ENCODE measurements around the gene AS3MT.

AS3MT gene

GRCh38 chr10:102904346-102904745 is 35.1 kb downstream of the AS3MT start:
- Histone ChIP-seq H3K4me1 (ENCODE audit: insufficient read depth, low read length, poor library complexity, severe bottlenecking) (no peaks in the 10 kb centered on the region), H3K9me3 (ENCODE audit: insufficient read depth, low read depth, low read length) (no peaks in the 10 kb centered on the region), H3K27me3 (ENCODE audit: insufficient read depth, low read length, poor library complexity, severe bottlenecking) (no peaks in the 10 kb centered on the region), H4K20me1 (ENCODE audit: insufficient read depth, low read length, poor library complexity, severe bottlenecking) (no peaks in the 10 kb centered on the region), H3F3A (ENCODE audit: low read depth) (no peaks in the 10 kb centered on the region), H3K9me2 (replicated peaks; ENCODE audit: low read depth, low read length) (no peaks in the 10 kb centered on the region), H3K4me3 (ENCODE audit: low read length, poor library complexity, severe bottlenecking) (no peak overlapping the region), H3K9ac (ENCODE audit: low read depth, low read length, poor library complexity, severe bottlenecking) (no peak overlapping the region), H3K4me2 (ENCODE audit: low read depth, low read length, poor library complexity, severe bottlenecking) (no peak overlapping the region), H3K79me2 (ENCODE audit: insufficient read depth, low read length) (no peaks in the 10 kb centered on the region), H3K36me3 (ENCODE audit: insufficient read depth, low read length) (no peaks in the 10 kb centered on the region), H2AFZ (ENCODE audit: low read length) (no peak overlapping the region)
- no peak for TF ChIP-seq EZH2phosphoT487 (IDR thresholded peaks at IDR 0.05; ENCODE audit: borderline replicate concordance)
- TF ChIP-seq CTCF (conservative IDR thresholded peaks at IDR 0.05; ENCODE audit: low read length) = no peak

GRCh38 chr10:102906507-102906906 is 37.2 kb downstream of the AS3MT start:
- Histone ChIP-seq H3K4me3 (ENCODE audit: low read length, poor library complexity, severe bottlenecking) (no peak overlapping the region), H3K79me2 (ENCODE audit: insufficient read depth, low read length) (no peaks in the 10 kb centered on the region), H3K9me3 (ENCODE audit: insufficient read depth, low read depth, low read length) (no peaks in the 10 kb centered on the region), H4K20me1 (ENCODE audit: insufficient read depth, low read length, poor library complexity, severe bottlenecking) (no peaks in the 10 kb centered on the region), H3K9ac (ENCODE audit: low read depth, low read length, poor library complexity, severe bottlenecking) (no peak overlapping the region), H3K9me2 (replicated peaks; ENCODE audit: low read depth, low read length) (no peaks in the 10 kb centered on the region), H3F3A (ENCODE audit: low read depth) (no peaks in the 10 kb centered on the region), H3K27me3 (ENCODE audit: insufficient read depth, low read length, poor library complexity, severe bottlenecking) (no peaks in the 10 kb centered on the region), H3K4me2 (ENCODE audit: low read depth, low read length, poor library complexity, severe bottlenecking) (no peak overlapping the region), H3K4me1 (ENCODE audit: insufficient read depth, low read length, poor library complexity, severe bottlenecking) (no peaks in the 10 kb centered on the region), H2AFZ (ENCODE audit: low read length) (no peak overlapping the region), H3K36me3 (ENCODE audit: insufficient read depth, low read length) (no peaks in the 10 kb centered on the region)
- TF ChIP-seq CTCF (conservative IDR thresholded peaks at IDR 0.05; ENCODE audit: low read length) = no peak
- no peak for TF ChIP-seq EZH2phosphoT487 (IDR thresholded peaks at IDR 0.05; ENCODE audit: borderline replicate concordance)

GRCh38 chr10:102914781-102915180 is 45.5 kb downstream of the AS3MT start:
- H2AFZ ChIP-seq (ENCODE audit: low read length) = peak overlapping the region; percentile 80; the same call in 1 of the 2 replicates
- H4K20me1 ChIP-seq (ENCODE audit: insufficient read depth, low read length, poor library complexity, severe bottlenecking) = no peaks in the 10 kb centered on the region
- no peaks in the 10 kb centered on the region for H3K9me2 ChIP-seq (replicated peaks; ENCODE audit: low read depth, low read length)
- peak overlapping the region; percentile 10 for H3K9ac ChIP-seq (ENCODE audit: low read depth, low read length, poor library complexity, severe bottlenecking)
- no peaks in the 10 kb centered on the region for H3K9me3 ChIP-seq (ENCODE audit: insufficient read depth, low read depth, low read length)
- no peaks in the 10 kb centered on the region for H3K27me3 ChIP-seq (ENCODE audit: insufficient read depth, low read length, poor library complexity, severe bottlenecking)
- no peak overlapping the region for H3K4me3 ChIP-seq (ENCODE audit: low read length, poor library complexity, severe bottlenecking)
- peaks cover 13% of the 10 kb centered on the region; the same call in 1 of the 2 replicates for H3K79me2 ChIP-seq (ENCODE audit: insufficient read depth, low read length)
- TF ChIP-seq EZH2phosphoT487 (IDR thresholded peaks at IDR 0.05; ENCODE audit: borderline replicate concordance) = no peak
- no peak for TF ChIP-seq CTCF (conservative IDR thresholded peaks at IDR 0.05; ENCODE audit: low read length)
- H3F3A ChIP-seq (ENCODE audit: low read depth) = no peaks in the 10 kb centered on the region
- peaks cover 19% of the 10 kb centered on the region for H3K4me1 ChIP-seq (ENCODE audit: insufficient read depth, low read length, poor library complexity, severe bottlenecking)
- H3K36me3 ChIP-seq (ENCODE audit: insufficient read depth, low read length) = no peaks in the 10 kb centered on the region
- H3K4me2 ChIP-seq (ENCODE audit: low read depth, low read length, poor library complexity, severe bottlenecking) = no peak overlapping the region
